Central memory CD4-positive, alpha-beta T cell (primary cell): ENCODE measurements around the gene MYMK.
A peak's percentile ranks its signal among the peaks of the same experiment; 100 is the strongest.

Experiments
- DNase-seq: peaks from one replicate; pipeline ENCODE4 v3.0.0; 2022

MYMK gene

DNA sequence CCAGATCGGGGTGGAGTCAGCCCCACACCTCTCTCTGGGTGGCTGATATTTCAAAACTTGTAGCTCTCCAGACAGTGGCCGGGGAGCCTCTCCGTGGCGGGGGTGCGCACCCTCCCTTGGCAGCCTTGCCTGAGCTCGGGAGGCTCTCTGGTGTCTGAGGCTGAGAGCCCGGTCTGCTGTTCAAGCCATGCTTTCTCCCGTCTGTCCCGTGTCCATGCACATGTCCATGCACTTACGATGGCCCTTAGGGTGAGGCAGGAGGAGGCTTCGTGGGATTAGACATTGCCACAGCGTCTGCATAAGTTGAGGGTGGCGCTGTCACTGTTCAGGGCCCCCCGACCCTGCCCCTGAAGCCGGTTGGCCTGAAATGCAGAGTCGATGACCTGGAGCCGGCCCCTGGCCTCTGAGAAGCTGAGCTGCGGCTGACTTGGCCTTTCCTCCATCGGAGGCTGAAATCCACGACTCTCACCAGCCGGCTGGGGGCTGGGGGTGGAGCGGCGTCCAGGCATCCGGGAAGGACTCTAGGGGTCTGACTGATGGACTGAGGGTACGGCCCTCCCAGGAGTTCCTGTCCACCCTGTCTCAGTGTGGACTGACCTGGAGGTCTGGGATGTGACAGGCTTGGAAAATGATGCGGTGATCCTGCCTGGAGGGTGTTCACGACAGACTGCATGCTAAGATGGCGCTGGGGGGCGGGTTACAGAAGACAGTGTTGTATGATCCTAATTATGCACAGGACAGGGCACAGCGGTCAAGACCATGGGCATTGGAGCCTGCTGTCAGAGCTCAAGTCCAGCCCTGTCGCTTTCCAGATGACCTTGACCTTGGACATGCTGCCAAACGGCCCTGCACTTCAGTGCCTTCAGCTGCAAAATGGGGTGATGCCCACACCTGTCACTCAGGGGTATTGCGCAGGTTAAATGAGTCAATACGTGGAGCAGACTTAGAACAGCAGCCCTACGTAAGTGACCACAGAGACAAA lies 27.6 kb downstream of the MYMK start:
- DNase-seq = no peak

GRCh38 chr9:133495327-133496293 lies 29.1 kb downstream of the MYMK start:
- no peak for DNase-seq

DNA sequence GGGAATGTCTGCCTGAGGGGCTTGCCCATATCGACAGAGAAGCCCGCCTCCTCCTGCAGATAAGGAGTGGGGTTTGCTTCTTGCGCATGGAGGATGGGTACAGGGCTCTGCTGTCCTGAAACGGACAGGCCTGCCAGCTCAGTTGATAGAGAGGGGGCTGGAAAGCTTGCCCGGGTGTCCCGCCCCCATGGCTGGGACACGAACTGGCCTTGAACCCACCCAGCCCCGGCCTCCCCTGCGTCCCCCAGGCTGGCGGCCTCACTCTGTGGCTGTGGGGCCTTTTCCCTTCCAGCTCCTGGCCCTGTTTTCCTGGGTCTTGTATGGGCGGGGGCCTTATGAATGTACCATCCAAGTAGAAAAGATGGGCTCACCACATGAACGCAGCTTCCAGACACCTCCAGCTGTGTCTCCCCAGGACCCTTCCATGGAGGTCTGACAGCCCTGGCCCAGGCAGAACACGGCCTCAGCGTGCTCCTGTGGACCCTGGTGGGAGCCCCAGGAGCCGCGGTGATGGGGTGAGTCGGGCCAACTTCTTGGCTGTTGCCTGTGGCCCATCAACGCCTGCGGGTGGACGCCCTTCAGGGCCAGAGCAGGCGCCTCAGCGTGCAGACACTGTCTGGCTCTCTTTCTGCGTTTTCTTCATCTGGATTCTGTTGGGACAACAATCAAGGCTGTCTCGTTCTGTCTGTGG lies 30.0 kb downstream of the MYMK start:
- DNase-seq = no peak

DNA sequence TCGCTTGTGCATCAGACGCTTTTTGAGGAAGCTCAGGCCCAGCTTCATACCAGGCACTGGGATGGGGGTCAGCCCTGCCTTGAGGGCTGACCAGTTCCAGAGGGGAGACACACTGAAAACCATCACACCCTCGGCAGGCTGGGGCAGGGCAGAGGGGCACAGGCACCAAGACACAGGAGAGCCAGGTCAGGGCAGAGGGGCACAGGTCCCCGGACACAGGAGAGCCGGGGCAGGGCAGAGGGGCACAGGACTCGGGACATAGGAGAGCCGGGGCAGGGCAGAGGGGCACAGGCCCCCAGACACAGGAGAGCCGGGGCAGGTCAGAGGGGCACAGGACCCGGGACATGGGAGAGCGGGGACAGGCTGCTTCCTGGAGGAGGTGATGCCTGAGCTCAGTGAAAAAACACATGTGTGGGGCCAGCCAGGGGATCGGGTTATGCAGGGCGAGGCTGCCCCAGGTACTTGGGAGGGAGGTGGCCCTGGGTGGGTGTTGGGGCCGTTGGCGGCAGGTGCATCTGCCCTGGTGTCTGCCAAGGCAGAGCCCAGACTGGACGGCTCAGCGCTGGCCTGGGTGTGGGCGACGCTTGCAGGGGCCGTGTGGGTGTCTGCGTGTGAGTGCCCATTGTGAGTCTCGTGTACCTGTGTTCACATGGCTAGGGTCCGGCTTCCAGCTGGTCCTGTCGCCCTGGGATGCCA lies 30.8 kb downstream of the MYMK start:
- no peak for DNase-seq

DNA sequence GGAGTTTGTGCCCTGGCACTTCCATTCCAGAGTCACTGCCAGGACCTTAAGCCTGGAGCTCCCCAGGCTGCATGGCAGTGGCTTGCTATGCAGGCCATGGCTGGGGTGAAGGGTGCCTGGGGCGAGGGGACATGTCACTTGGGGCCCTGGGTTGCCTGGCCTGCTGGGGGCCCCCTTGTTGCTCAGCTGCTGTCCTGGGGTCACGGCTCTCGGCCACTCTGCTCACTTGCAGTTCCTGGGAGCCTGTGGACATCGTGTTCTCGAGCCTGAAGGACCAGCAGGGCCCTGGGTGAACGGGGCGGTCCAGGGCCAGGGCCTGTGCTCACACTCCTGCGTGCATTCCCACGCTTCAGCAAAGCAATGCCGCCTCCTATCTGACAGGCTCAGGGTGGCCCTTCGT lies 31.3 kb downstream of the MYMK start:
- DNase-seq = no peak

- DNase-seq = no peak
Measured at GRCh38 chr9:133492061-133493021, 32.4 kb downstream of the MYMK start.

GRCh38 chr9:133491656-133491925 lies 33.2 kb downstream of the MYMK start:
- DNase-seq = no peak

DNA sequence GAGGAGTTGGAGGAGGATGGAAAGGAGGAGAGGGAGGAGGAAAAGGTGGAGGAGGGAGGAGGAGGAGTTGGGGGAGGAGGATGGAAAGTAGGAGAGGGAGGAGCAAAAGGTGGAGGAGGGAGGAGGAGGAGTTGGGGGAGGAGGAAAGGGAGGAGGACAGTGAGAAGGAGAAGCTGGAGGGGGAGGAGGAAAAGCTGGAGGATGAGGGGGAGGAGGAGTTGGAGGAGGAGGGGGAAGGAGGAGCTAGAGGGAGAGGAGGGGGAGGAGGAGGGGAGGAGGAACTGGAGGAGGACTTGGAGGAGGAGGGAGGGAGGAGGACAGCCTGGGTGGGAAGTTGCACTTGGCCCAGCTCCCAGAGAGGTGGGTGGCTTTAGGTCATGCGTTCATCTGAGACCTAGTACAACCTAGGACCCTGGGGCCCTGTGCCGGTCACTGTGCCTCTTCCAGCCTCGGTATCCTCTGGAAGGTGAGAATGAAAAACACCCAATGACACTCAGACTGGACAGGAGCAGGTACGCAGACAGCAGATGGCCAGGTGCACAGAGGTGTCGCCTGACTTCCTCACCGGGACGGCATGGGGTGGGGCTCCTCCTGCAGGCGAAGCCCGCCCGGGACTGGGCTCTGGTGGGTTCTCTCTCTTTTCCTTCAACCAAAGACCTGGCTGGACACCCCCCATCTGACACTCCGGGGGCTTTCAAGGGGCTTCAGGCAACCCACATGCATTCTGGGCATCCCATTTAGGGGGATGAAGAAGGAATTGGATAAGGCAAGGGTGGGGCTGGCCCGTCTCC lies 33.7 kb downstream of the MYMK start:
- no peak for DNase-seq

GRCh38 chr9:133490201-133490681 lies 34.5 kb downstream of the MYMK start:
- no peak for DNase-seq

GRCh38 chr9:133489253-133490190 lies 35.2 kb downstream of the MYMK start:
- DNase-seq = no peak

- no peak for DNase-seq
Measured at GRCh38 chr9:133488686-133489252, 36.0 kb downstream of the MYMK start.

DNA sequence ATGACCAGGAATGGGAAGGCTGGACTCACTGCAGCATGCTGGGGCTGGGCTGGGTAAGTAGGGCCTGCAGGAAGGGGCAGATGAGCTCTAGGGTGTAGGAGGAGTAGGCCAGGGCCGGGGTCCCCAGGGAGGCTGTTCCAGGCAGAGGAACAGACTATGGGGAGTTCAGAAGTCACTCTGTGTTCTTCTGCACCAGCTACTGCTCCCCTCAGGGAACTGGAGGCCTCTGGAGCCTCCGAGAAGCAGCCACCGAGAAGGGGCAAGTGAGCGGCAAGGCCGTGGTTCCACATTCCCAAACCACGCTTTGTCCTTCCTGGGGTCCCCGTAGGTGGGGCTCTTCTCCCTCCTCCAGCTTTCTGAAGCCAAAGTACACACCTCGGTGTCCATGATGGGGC lies 37.4 kb downstream of the MYMK start:
- no peak for DNase-seq

GRCh38 chr9:133485531-133486260 lies 39.1 kb downstream of the MYMK start:
- DNase-seq = no peak

- no peak for DNase-seq
Measured at GRCh38 chr9:133484671-133485437, 39.9 kb downstream of the MYMK start.

GRCh38 chr9:133483611-133484010 lies 41.1 kb downstream of the MYMK start:
- no peak for DNase-seq

DNA sequence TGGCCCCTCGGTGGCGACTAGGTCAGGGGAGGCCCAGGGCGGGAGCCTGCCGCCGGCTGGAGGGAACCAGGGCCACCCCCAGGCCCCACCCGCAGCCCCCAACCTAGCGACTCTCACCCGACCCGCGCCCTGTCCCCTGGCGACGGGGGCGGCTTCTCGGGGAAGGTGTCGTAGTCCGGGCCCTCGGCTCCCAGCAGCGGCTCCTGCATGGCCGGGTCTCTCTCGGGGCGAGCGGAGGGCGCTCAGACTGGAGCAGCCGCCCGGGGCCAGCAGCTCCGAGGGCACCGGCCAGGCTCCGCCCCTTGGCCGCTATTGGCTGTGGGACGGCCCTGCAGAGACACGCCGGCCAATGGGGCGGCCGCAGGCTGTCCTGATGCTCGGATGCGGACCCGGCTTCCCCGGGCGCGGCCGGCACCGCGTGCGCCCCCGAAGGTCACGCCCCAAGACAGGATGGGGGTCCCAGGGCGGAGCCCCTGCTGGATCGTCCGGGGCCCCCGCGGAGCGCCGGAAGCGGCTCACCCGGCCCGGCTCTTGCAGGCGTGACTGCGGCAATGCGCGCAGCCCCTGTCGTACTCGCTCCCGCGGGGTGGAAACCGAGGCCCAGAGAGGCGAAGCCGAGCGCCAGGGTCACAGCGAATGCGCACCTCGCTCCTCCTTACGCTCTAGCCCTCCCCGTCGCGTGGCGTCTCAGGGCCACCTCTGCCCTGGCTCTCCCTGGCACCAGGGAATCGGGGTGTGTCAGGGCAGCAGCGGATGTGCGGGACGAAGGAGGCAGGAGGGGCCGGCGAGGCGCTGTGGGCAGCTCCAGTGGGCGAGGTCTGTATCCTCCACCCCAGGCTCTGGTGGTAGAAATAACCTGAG lies 45.7 kb downstream of the MYMK start, which contains the start of gene SLC2A6:
Gene SLC2A6 (minus strand): TSS at position 249 of the 861 bp plus-strand sequence. CDS start 40 bp downstream, at position 209.
- peak; percentile 75 for DNase-seq
